HTR-8/SVneo (cell line): ENCODE data around the gene NISCH.

ENCODE experiments used
- DNase-seq: peaks from one replicate; pipeline ENCODE4 v3.0.0; 2011; ENCODE audit warnings: low spot score, mixed read lengths; ENCODE audit not compliant: insufficient read length
- FAIRE-seq: peaks from 2 replicates; lab custom pipeline; 2011; peaks lifted over from hg19 to GRCh38; lab: Jason Lieb, UNC

The NISCH gene

DNA sequence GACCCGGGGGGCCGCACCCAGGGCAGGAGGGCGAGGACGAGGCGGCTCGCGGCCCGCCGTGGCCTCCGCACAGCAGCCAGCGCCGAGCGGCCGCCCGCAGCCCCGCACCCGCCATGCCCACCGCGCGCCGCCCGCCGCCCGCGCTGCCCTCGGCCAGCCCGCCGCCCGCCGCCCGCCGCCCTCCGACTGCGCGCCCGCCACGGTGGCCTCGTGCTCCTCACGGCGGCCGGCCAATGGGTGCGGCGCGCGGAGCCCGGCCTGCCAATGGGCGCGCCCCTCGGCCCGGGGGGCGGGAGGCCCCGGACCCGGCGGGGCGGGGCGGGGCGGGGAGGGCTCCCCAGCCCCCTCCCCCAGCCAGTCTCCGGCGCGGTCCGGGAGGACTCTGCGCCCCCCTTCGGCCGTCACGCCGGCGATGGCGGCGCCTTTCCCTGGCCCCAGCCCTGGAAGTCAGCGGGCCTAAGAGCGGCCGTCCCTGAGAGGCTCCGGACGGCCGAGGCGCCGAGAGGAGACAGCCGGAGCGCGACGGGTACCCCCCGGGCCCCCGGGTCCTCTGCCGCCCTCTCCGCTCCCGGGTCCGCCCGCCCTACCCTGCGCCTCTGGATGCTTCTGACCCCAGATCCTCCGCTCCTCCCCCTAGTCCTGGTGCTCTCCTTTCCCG lies 78.3 kb downstream of the NISCH start, which contains the start of gene NT5DC2:
NT5DC2 (minus strand) TSS at position 235 of the 658 bp plus-strand sequence; CDS start at position 115, 120 bp downstream.
- DNase-seq (peak; percentile 81), FAIRE-seq (no peak)

DNA sequence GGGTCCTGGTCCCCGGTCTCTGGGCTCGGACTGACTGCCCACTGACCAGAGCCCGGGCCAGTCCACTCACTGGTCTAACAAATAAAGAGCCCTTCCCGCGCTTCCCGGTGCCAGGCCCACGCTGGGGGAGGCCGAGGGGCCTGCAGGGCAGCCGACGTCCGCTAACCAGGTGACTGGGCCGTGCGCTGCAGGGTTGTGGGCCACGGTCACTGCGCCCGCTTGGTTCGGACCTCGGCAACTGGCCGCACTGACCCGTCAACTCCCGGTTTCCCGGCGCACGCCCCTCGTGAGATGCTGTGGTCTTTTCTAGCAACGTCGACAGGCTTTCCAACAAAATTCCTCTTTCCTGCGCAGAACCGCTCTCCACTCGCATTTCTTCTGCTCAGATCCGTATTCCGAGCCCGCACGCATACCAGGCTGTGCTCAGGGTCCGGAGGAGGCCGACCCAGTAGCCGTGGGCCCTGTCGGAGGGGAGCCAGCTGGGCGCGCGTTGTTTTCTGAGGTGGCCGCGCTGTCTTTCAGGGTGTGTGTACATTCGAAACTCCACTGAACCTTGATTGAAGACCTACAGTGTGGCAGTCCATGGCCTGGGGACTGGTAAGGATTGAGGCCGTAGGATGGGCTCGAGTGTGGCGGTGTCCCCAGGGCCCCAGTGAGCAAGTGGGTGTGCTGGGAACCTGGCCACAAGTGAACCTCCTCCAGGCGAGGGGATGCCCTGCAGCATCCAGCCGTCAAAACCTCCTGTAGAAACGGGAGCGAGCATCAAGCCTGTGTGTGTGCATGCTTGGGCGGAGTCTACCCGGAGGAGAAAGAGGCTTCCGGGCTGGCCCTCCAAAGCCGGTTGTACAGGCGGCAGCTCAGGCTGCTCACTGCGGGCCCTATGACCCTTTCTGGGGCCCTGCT lies 79.1 kb downstream of the NISCH start:
- DNase-seq (no peak), FAIRE-seq (no peak)

DNA sequence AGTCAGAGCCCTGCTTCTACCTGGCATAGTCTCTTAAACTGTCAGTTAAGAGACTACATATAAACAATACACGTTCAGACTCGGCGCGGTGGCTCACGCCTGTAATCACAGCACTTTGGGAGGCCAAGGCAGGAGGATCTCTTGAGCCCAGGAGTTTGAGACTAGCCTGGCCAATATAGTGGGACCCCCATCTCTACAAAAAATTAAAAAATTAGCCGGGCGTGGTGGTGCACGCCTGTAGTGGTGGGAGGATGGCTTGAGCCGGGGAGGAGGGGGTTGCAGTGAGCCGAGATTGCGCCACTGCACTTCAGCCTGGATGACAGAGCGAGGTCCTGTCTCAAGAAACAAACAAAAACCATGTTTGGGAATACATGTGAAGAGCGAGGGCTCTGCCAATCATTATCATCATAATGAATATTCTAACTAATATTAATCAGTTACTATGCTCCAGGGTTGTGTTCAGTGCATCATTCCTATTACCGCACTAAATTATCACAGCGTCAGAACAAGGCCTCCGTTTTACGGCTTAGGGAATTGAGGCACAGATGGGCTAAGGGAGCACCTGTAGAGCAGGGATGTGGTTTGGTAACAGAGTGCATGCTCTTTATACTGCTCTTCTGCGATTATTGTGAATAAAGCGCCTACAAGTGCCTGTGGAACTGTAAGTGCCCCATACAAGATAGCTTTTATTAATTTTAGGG lies 80.2 kb downstream of the NISCH start:
- FAIRE-seq: no peak
- DNase-seq: no peak

GRCh38 chr3:52536112-52536368 lies 80.6 kb downstream of the NISCH start:
- FAIRE-seq (no peak), DNase-seq (no peak)

DNA sequence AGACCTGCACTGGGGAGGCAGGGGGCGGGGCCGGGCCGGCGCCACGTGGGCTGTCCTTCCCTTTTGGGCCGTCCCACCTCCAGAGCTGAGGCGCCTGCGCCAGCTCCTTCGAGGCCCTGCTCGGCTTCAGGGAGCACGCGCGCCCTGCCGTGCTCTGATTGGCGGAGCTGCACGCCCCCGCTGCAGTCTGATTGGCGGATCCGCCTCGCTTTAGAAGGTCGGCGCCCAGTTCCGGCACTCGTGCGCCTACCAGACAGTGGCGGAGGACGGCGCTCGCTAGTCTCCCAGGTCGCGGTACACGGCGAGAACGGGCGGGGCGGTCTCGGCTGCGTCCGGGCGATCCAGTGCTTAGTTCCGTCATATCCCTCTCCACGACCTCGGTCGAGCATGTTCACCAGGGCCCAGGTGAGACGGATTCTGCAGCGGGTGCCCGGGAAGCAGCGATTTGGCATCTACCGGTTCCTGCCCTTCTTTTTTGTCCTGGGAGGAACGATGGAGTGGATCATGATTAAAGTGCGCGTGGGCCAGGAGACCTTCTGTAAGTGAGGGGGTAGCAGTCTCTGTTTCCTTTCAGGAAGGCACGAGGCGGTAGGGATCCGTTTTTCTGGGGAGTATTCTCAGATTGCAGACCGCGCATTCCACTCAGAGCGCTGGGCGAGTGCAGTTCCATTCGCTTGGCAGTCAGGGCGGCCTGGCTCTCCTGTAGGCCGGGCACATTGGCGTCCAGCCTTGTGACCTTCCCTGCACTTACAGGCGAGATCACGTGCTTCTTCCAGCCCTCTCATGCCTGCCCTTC lies 81.2 kb downstream of the NISCH start, which contains the start of gene UQCC5:
UQCC5 (plus strand) TSS at position 237 of the 796 bp plus-strand sequence; CDS start at position 388, 151 bp downstream.
- DNase-seq: peak; percentile 98
- peak; percentile 98 for FAIRE-seq

- DNase-seq: no peak
- no peak for FAIRE-seq
These were observed 81.8 kb downstream of the NISCH start for GRCh38 chr3:52537165-52537620.

- DNase-seq: no peak
- no peak for FAIRE-seq
These were observed 82.5 kb downstream of the NISCH start for GRCh38 chr3:52537726-52538421.

DNA sequence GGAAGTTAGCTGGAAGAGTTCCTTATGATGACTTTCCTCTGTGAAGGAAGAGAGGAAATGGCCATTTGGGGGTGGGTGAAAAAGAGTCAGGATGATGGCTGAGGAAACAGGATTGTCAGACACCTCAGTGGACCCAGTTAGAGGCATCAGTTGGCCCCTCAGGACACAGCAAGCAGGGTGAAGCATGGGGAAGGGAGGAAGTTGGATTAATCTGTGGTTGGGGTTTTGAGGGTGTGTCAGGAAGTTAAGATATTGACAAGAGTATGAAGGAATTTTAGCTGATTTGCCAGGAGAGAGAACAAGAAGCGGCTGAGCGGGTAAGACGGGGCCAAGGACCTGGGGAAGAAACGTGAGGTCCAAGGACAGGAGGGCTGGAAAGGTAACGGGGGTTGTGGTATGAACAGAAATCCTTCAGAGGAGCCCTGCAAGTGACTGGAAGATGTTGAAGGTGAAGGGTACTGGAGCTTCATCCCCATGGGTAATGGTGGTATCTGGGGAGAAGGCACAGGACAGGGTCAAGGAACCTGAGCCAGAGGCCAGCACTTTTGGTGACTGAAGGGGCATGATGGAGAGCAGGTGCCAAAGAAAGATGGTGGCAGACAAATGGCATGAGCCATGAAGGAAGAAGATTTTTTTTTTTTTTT lies 83.7 kb downstream of the NISCH start:
- DNase-seq (no peak), FAIRE-seq (no peak)

- FAIRE-seq: no peak
- DNase-seq: no peak
These were observed 85.6 kb downstream of the NISCH start for GRCh38 chr3:52541050-52541449.
